Measurements from ENCODE around the gene FAM20C.
"Not testable (repeated sequence)": the region's sequence is repeated elsewhere in the genome, so short reads cannot be mapped to it uniquely, and the experiment has no call there.

FAM20C gene

GRCh38 chr7:259191-259505 is 66.8 kb downstream of the FAM20C start:
- no peak for DNase-seq (ENCODE audit: low read depth)

- no peak for DNase-seq (ENCODE audit: low read depth)
These were observed 67.5 kb downstream of the FAM20C start for GRCh38 chr7:259751-260405.

GRCh38 chr7:260441-261281 is 68.3 kb downstream of the FAM20C start:
- DNase-seq (ENCODE audit: low read depth): no peak

GRCh38 chr7:261341-262250 is 69.2 kb downstream of the FAM20C start:
- no peak for DNase-seq (ENCODE audit: low read depth)

- DNase-seq (ENCODE audit: low read depth): no peak
These were observed 69.8 kb downstream of the FAM20C start for GRCh38 chr7:262251-262572.

GRCh38 chr7:262631-263311 is 70.4 kb downstream of the FAM20C start:
- not testable (repeated sequence) for DNase-seq (ENCODE audit: low read depth)

GRCh38 chr7:263483-264351 is 71.3 kb downstream of the FAM20C start:
- not testable (repeated sequence) for DNase-seq (ENCODE audit: low read depth)

GRCh38 chr7:264541-265191 is 72.3 kb downstream of the FAM20C start:
- no peak for DNase-seq (ENCODE audit: low read depth)

GRCh38 chr7:265192-265997 is 73.0 kb downstream of the FAM20C start:
- DNase-seq (ENCODE audit: low read depth): no peak

- no peak for DNase-seq (ENCODE audit: low read depth)
These were observed 73.9 kb downstream of the FAM20C start for GRCh38 chr7:265998-266850.

GRCh38 chr7:266851-267840 is 74.8 kb downstream of the FAM20C start:
- no peak for DNase-seq (ENCODE audit: low read depth)

- no peak for DNase-seq (ENCODE audit: low read depth)
These were observed 76.6 kb downstream of the FAM20C start for GRCh38 chr7:268991-269390.

GRCh38 chr7:269721-270120 is 77.3 kb downstream of the FAM20C start:
- DNase-seq (ENCODE audit: low read depth): no peak

- no peak for DNase-seq (ENCODE audit: low read depth)
These were observed 78.1 kb downstream of the FAM20C start for GRCh38 chr7:270351-270983.

GRCh38 chr7:271266-272107 is 79.1 kb downstream of the FAM20C start:
- DNase-seq (ENCODE audit: low read depth): no peak

GRCh38 chr7:272108-272615 is 79.8 kb downstream of the FAM20C start:
- no peak for DNase-seq (ENCODE audit: low read depth)
